Stimulated activated naive CD8-positive, alpha-beta T cell treated with anti-CD3 and anti-CD28 coated beads, Interleukin-15, Interleukin-2, amounts not matched to agents 100 U/mL and 50 U/mL, for 24 hours (primary cell): ENCODE data around the gene NAT9.

ENCODE experiments used
- ATAC-seq: fragments of 150-1000 bp; cut with Tn5 transposase; one replicate; pipeline ENCODE4 v1.10.0; 2021
- DNase-seq: peaks from one replicate; pipeline ENCODE4 v3.0.0; 2021

Gene NAT9

DNA sequence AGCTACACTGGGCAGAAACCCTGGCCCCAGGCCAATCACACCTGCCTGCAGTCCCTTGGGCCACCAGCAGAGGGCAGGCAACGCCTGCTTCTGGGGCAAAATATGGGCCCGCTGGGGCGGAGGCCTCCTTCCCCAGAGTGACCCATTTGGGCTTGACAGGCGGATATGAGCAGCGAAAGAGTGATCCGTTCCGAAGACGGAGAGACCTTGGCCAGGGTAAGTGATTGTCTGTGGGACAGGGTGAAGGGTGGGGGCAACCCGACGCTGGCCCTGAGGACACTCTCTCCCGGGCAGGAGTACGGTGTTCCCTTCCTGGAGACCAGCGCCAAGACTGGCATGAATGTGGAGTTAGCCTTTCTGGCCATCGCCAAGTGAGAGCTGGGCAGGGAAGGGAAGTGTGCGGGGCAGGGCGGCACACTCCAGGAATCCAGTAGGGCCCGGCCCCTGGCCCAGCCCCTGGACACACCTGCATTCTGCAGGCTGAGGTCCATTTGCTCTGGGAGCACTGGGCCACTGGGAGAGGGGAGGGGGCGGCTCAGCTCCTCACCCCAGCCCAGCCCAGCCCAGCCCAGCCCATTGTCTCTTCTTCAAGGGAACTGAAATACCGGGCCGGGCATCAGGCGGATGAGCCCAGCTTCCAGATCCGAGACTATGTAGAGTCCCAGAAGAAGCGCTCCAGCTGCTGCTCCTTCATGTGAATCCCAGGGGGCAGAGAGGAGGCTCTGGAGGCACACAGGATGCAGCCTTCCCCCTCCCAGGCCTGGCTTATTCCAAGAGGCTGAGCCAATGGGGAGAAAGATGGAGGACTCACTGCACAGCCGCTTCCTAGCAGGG lies 31.2 kb downstream of the NAT9 start:
- DNase-seq (peak; percentile 90), ATAC-seq (peak; percentile 8)

DNA sequence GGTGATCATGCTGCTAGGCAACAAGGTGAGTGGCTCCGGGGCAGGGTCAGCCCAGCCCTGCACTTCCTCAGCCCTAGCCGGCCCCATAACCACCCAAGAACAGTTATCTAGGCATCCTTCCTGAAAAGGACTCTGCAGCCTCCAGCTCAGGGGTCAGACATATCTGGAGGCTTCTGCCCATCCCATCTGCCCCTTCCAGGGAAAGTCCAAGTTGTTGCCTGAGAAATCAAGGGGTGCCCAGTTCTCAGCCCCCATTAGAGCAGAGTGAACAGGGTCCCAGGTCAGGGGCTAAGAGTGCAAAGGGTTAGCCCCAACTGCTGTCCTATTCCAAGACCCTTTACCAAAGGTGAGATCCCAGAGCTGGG lies 31.8 kb downstream of the NAT9 start:
- no peak for DNase-seq
- no peak for ATAC-seq

DNA sequence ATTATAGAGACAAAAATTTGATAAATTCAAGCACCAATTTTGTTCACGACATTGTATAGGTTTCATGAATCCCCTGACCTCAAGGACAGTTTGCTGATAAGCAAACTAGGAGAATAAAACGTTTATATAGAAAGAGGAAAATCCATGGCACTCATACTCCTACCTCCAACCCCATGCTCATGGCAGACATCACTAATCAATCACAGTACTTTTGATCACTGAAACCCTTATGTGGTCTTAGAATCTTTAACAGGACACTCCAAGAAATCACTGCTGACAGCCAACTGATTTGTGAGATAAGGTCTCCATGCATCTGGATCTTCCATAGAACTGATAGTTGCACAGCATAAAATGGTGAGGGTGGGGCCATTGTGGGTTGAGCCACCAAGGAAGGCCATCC lies 32.4 kb downstream of the NAT9 start:
- DNase-seq (no peak), ATAC-seq (no peak)

DNA sequence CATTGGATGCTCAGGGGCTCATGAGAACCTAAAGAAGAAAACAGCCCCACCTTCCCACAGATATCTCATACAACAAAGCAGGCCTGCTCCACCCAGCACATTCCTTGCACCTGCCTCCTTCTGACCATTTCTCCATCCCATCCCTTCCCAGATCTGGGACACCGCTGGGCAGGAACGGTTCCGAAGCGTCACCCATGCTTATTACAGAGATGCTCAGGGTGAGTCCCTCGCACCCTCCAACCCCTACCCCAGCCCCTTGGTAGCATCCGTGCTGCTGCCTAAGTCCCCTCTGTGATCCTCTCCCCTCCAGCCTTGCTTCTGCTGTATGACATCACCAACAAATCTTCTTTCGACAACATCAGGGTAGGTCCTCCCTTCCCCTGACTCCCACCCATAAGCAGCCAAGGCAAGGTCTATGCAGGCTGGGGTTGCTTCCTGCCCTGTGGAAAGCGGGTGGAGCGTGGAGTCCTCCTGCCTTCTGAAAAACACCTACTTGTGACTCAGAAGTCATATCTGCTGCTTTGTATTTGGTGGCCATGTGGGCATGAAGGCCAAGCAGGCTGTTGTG lies 33.1 kb downstream of the NAT9 start:
- DNase-seq (no peak), ATAC-seq (no peak)

DNA sequence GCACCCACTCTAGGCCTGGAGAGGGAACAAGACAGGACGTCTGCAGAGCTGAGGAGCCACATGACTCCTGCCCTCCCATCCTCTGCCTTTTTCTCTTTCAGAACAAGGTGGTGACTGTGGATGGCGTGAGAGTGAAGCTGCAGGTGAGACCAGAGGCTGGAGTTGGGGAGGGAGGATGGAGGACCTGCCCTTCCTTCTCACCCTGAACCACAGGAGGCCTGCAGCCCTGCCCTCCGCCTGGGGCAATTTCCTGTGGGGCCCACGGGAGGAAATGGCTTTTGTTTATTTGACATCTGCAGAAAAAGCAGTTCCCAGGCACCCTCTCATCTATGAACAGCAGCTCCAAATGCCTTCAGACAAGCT lies 34.0 kb downstream of the NAT9 start:
- ATAC-seq (no peak), DNase-seq (peak; percentile 58)

DNA sequence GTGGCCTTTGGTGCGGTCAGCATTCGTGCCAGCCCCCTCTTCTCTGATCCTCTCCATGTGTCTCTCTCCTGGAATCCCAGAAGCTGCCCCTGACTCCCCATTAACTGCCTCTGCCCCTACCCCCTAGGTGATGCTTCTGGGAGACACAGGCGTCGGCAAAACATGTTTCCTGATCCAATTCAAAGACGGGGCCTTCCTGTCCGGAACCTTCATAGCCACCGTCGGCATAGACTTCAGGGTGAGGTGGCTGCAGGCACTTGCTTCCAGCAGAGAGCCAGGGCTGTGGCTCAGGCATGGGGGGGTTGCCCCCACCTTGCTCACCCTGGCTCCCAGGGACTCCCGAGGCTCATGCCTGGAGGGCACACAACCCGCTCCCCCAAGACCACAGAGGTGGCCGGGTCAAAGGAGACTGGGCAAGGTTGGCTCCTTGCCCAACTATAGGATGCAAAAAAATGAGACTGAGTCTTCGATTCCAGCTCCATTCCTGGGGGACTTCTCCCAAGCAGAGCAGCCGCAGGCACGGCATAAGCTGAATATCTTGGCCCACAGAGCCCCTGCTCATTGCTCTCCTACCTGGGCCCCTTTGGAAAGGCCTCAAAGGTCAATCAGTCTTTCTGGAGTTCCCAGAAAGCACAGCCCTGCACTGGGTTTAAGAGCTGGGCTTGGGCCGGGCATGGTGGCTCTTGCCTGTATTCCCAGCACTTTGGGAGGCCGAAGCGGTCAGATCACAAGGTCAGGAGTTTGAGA lies 35.3 kb downstream of the NAT9 start:
- DNase-seq, result no peak
- ATAC-seq, result no peak

DNA sequence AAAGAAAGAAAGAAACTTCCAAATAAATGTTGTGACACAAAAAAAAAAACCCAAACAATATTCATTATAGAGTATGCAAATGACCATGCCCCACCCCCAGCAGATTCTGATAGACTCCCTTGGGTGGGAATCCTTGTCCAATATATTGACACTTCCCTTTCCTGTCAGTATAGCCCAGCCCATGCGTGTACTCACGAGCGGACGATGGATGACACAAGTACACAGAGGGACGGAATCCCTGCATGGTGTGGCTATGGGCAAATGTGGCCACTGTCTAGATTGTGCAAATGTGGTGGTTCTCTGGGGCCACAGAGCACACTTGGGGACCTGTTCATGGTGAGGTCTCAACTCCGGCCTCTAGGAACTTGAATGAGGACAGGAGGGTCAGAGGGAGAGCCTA lies 36.0 kb downstream of the NAT9 start:
- ATAC-seq (no peak), DNase-seq (no peak)

DNA sequence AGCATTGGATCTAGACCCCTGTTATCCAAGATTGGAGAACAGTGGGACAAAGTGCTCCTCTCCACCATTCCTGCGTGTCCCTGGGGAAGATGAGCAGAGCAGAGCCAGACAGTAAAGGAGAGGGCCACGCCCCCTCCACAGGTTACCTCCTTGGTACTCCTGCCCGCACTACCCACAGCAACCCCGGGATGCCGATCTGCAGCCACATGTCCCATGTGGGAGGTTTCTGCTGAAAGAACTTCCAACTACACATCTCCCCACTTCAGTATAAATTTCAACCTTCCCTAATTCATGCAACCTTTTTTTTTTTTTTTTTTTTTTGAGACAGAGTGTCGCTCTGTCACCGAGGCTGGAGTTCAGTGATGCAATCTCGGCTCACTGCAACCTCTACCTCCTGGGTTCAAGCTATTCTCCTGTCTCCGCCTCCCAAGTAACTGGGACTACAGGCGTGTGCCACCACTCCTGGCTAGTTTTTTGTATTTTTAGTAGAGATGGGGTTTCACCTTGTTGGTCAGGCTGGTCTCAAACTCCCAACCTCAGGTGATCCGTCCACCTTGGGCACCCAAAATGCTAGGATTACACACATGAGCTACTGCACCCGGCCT lies 36.8 kb downstream of the NAT9 start:
- ATAC-seq, result no peak
- no peak for DNase-seq

DNA sequence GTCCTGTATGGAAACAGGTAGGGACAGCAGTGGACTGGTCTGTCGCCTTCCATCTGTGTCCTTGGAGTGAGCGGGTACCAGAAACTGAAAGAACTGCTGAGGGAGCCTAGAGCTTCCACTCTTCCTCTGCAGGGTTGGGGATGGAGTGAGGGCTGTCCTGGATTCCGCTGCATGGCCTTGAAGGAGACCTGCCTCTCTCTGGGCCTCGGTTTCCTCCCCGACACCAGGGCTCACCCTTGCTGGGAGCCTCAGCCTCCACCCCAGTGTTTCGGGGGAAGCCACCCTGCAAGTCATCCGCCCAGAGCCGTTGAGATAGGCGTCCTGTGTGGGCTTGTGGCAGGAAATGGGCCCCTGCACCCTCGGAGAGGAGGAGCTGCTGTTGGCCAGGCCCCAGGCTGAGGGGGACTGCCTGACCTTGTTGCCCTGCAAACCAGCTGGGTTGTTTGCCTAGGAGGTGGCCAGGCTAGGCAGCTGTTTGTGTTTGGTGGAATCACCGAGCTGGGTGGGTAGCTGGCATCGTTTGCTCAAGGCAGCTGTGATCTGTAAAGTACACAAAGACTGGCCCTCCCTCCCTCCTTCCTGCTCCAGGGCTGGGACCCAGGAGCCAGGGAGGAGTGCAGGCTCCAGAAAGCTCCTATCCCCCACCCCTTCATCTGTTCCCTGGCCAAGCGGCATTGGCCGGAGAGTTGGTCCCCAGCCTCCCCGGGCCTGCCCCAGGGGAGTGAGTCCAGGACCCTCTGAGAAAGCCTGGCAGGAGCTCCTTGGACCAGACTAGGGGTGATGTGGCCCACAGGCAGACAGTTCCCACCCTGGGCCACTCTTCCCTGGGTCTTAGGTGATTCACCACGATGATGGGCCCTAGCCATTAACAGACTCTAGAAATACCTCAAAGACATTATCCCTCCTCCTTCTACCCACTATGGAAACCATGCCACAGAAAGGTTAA lies 37.8 kb downstream of the NAT9 start:
- DNase-seq, result peak; percentile 84
- peak; percentile 89 for ATAC-seq

DNA sequence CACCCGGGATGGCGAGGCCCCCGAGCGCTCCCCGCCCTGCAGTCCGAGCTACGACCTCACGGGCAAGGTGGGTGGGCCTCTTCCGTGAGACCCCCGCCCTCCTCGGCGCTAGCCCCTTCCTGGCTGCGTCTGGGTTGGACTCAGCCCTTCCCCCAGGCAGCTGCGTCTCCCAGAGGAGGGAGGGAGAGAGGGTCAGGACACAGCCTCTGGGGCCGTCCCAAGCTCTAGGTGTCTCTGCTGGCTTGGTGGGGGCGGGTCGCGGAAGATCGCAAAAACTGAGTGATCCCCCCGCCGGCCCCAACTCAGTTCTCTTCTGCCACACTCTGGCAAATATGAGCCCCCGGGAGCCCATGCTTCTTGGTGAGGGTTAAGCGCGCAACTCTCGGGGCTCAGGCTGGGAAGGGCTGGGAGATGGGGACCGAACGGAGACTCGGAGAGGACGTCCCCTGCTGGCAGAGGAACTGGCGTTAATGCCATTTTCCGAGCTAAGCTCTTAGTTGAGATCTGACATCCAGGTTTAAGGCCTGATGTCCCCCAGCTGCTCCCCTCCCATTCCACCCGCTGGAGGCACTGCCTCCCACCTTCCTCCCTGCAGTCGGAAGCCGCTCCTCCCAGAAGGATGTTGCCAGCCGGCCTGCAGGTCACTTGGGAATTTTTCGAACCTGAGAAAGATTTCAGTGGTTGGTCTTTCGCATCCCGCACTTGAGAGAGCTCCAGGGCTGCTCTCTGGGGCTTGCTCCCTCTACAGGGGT lies 38.7 kb downstream of the NAT9 start:
- DNase-seq, result peak; percentile 58
- ATAC-seq, result no peak

DNA sequence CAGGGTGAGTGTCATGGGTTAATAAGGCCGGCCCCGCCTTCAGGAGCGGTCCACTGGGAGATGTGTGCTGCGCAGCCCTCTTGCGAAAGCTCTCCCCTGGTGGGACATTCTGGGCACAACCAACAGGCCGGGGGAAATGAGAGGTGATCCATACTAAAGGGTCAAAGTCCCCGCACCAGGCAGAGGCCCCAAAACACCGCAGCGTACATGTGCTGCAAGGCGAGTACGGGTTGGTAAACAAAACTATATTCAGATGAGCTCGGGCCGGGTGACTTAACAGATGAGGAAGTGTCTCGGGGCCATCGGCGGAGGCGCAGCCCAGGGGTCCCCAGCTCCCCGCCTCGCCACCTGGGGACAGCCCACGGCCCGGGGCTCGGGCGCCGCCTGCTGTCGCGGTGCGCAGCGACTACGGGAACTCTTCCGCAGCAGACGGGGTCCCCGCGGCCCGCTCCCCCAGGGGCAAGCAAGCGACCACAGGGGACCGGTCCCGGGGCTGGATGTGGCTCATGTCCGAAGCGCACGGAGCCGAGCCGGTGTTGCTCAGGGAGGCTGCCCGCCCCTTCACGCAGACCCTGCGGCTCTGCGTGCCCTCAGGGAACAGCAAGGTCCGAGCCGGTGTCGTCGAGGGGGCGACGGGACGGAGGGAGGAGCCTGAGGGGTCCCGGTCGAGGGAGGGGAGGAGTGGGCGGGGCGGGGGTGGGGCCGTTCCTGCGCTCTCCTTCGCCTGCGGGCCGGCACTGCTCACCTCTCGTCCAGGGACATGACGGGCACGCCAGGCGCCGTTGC lies 39.4 kb downstream of the NAT9 start, which contains the start of gene RAB37:
Gene RAB37, plus strand, starts transcription at position 744 of the 786 bp plus-strand sequence. Its CDS starts 17 bp downstream, at position 761.
- ATAC-seq (peak; percentile 3), DNase-seq (peak; percentile 61)

DNA sequence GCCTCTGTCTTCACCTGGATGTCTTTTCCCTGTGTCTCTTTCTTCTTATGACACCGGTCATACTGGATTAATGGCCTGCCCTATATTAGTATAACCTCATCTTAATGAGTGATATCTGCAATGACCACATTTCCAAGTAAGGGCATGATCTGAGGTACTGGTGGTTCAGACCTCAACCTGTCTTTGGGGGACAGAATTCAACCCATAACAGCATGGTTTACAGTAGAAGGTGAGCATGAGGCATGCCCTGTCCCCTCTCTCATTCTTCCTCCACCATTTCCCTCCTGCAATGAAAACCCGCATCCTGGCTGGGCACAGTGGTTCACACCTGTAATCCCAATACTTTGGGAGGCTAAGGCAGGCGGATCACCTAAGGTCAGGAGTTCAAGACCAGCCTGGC lies 41.9 kb downstream of the NAT9 start:
- no peak for ATAC-seq

DNA sequence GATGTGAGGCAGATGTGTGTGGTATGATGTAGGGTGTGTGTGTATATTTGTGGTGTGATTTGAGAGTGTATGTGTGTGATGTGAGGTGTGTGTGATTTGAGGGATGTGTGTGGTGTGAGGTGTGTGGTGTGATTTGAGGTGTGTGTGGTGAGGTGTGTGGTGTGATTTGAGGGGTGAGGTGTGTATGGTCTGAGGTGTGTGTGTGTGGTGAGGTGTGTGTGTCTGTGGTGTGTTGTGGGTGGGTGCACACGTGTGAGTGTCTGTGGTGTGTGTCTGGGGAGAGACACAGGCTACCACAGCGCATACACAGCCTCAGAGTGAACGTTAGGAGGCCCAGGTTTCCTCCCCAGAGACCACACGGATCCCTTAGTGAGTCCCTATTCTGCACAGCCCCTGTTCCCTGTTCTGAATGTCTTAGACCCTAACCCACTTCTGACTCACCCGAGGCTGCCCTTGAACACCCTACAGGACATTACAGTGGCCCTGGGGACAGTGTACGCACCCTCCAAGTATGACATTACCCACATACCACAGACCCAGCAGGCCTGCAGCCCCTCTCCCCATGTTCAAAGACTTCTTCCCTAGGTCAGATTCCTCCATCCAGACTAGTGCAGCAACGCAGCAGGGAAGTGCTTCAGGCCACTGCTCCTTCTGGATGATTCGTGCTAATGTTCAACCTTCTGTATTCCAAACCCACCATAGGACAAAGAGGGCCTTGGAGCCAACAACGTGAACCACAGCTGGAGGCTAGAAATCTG lies 42.6 kb downstream of the NAT9 start:
- DNase-seq (no peak), ATAC-seq (no peak)

More for the DNA sequence above, 41.9 kb downstream of the NAT9 start:
- no peak for DNase-seq

DNA sequence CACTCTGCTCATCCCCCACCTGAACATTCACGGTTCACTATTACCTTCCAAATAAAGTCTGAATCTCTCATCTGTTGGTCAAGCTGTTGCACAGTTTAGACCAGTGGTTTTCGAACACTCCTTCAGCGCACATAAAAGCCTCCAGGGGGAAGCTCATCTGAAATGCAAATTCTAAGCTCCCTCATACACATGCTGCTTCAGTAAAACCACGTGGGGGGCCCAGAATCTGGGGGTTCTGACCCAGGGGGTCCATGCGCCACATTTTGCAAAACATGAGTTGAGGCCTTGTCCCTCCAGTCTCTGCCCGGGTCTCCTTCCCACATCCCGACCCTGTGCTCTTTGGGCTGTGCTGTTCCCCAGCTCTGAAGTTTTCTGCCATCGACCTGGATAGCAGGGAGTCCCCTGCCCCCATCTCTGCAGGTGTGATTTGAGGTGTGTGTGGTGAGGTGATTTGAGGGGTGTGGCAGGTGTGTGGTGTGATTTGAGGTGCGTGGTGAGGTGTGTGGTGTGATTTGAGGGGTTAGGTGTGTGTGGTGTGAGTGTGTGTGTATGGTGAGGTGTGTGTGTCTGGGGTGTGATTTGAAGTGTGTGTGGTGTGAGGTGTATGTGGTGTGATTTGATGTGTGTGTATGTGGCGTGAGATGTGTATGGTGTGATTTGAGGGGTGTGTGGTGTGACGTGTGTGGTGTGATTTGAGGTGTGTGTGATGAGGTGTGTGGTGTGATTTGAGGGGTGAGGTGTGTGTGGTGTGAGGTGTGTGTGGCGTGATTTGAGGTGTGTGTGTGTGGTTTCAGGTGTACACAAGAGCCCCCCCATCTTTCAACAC lies 43.9 kb downstream of the NAT9 start:
- no peak for DNase-seq
- no peak for ATAC-seq

DNA sequence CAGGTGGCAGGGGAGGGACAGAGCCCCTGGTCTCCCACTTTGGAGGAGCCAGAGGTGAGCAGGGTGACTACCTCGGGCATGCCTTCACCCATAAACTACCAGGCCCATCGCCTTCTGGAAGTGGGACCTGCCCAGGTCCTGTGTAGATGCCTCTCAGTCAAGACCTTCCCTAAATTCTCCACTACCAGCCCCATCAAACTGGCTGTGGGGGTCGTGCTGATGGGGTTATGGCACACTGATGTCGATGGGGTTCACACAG lies 44.9 kb downstream of the NAT9 start:
- DNase-seq, result no peak
- ATAC-seq, result no peak

DNA sequence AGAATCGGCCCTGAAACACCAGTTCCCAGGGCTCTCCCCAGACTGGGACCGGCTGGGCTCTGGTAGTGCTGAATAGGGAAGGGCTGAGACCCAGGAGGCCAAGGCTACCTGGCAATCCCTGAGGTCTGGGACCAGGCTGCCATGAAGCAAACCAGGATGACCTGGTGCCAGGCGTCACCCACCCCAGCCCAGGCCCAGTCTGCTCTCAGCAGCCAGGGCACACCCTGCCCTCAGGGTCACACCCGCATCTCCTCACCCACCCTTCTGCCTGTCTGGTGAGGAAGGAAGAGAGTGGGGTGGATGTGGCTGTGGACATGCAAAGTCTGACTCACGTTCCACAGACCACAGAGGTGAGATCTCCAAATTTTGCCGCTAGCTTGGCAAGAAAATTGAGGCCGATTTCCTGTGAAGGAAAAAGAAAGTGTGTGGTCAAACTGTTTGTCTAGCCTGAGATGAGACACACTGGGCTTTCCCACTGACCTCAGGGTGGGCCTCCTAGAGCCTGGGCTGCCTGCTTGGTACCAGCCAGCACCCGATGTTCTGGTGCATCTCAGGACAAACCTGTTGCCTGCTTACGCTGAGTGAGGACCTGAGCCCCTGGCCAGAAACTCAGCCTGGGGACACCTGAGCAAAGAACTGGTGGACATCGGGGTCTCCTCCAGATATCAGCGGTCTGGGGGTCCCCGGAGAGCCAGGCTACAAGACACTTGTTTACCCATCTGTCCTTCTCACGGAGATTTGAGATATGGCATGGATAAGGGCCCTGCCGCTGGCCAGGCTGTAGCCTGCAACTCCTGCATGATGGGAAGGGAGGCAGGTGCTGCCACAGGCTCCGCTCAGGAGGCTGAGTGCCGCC lies 45.4 kb downstream of the NAT9 start:
- DNase-seq, result peak; percentile 56
- peak; percentile 86 for ATAC-seq

DNA sequence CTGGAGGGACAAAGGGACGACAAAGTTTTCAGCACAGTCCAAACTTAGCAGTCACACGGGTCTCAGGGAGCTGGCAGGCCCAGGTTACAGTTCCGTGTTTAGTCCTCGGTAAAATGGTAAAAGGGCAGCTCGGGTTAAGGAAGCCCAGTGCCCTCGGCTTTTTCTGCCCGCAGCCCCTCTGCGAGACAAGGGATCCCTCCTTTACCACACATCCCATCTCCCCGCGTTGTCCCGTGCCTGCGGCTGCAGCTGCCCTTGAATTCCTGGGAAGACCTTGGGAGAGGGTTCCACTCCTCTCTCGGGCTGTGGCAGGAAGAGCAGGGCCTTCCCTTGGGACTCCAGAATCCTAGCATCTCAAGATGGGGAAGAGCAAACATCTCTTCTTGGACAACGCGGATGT lies 46.3 kb downstream of the NAT9 start:
- no peak for DNase-seq
- no peak for ATAC-seq

DNA sequence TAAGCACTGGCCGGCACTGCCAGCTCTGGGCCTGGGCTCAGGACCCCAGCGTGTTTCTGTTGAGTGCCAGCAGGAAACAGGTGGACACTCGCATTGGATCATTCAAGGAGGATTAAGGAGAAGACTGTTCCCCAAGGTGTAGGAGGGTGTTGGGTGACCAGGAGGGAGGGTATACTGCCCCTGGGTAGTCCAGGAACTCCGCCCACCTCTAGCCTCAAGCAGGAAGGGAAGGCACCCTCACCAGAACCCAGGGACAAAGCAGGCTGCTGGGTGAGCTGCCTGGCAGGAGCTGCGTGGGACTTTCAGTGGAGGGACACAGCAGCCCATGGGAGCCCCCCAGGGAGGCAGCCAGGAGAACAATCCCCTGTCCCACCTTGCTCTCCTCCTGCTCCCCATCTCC lies 46.8 kb downstream of the NAT9 start:
- ATAC-seq (no peak), DNase-seq (no peak)
